ENCODE measurements around the gene DYNLRB1. TPM values are rescaled to one million over a fixed set of nuclear protein-coding genes. Genes with fewer than 3 reads are reported as not detected.

DYNLRB1 gene
- total and polyA plus RNA-seq, 2 of the 13 experiments (the other 11 are each of a cell fraction or from before 2014, with no cell fraction given) = 140 to 244 TPM

GRCh38 chr20:34473262-34473883, 42.8 kb upstream of the DYNLRB1 start (continued):
- TF ChIP-seq, protein P1, sequence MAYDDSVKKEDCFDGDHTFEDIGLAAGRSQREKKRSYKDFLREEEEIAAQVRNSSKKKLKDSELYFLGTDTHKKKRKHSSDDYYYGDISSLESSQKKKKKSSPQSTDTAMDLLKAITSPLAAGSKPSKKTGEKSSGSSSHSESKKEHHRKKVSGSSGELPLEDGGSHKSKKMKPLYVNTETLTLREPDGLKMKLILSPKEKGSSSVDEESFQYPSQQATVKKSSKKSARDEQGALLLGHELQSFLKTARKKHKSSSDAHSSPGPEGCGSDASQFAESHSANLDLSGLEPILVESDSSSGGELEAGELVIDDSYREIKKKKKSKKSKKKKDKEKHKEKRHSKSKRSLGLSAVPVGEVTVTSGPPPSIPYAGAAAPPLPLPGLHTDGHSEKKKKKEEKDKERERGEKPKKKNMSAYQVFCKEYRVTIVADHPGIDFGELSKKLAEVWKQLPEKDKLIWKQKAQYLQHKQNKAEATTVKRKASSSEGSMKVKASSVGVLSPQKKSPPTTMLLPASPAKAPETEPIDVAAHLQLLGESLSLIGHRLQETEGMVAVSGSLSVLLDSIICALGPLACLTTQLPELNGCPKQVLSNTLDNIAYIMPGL (CRISPR knock-in tag; IDR thresholded peaks at IDR 0.05; ENCODE audit: borderline replicate concordance in 1 of 2, low read depth in 1 of 2) = peak; percentile 78 to 85; a peak in 3 of 4 replicates
- TF ChIP-seq ZNF441 (CRISPR knock-in tag; IDR thresholded peaks at IDR 0.05; ENCODE audit: borderline replicate concordance) (no peak), XRCC5 (optimal IDR thresholded peaks at IDR 0.05; ENCODE audit: low read length) (peak; percentile 57), NR2F6 (IDR thresholded peaks at IDR 0.05) (no peak), NR2F6 (CRISPR knock-in tag; IDR thresholded peaks at IDR 0.05) (0 out of 2 replicates have a peak, but pooled peaks have one; percentile 38), SMAD3 (CRISPR knock-in tag; IDR thresholded peaks at IDR 0.05) (0 out of 2 replicates have a peak, but pooled peaks have one; percentile 57), KAT8 (CRISPR knock-in tag; IDR thresholded peaks at IDR 0.05) (peak; percentile 41; the same call in 1 of the 2 replicates), NR2F1 (CRISPR knock-in tag; IDR thresholded peaks at IDR 0.05) (peak in 1 of 2 experiments; percentile 19; a peak in 1 of 4 replicates), THAP11 (CRISPR knock-in tag; IDR thresholded peaks at IDR 0.05) (peak; percentile 71), TRAFD1 (CRISPR knock-in tag; IDR thresholded peaks at IDR 0.05; ENCODE audit: borderline replicate concordance) (0 out of 2 replicates have a peak, but pooled peaks have one; percentile 64), MLXIP (CRISPR knock-in tag; IDR thresholded peaks at IDR 0.05; ENCODE audit: borderline replicate concordance) (no peak), KDM3A (CRISPR knock-in tag; IDR thresholded peaks at IDR 0.05; ENCODE audit: low read depth) (0 out of 2 replicates have a peak, but pooled peaks have one; percentile 47), HIVEP1 (CRISPR knock-in tag; IDR thresholded peaks at IDR 0.05) (no peak), ZFP41 (CRISPR knock-in tag; IDR thresholded peaks at IDR 0.05; ENCODE audit: borderline replicate concordance) (no peak), ZNF264 (CRISPR knock-in tag; IDR thresholded peaks at IDR 0.05) (no peak), ZBTB38 (CRISPR knock-in tag; IDR thresholded peaks at IDR 0.05) (peak; percentile 79)
- TF ChIP-seq, protein P2, sequence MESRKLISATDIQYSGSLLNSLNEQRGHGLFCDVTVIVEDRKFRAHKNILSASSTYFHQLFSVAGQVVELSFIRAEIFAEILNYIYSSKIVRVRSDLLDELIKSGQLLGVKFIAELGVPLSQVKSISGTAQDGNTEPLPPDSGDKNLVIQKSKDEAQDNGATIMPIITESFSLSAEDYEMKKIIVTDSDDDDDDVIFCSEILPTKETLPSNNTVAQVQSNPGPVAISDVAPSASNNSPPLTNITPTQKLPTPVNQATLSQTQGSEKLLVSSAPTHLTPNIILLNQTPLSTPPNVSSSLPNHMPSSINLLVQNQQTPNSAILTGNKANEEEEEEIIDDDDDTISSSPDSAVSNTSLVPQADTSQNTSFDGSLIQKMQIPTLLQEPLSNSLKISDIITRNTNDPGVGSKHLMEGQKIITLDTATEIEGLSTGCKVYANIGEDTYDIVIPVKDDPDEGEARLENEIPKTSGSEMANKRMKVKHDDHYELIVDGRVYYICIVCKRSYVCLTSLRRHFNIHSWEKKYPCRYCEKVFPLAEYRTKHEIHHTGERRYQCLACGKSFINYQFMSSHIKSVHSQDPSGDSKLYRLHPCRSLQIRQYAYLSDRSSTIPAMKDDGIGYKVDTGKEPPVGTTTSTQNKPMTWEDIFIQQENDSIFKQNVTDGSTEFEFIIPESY (CRISPR knock-in tag; IDR thresholded peaks at IDR 0.05) = peak; percentile 95
- TF ChIP-seq, protein P3, sequence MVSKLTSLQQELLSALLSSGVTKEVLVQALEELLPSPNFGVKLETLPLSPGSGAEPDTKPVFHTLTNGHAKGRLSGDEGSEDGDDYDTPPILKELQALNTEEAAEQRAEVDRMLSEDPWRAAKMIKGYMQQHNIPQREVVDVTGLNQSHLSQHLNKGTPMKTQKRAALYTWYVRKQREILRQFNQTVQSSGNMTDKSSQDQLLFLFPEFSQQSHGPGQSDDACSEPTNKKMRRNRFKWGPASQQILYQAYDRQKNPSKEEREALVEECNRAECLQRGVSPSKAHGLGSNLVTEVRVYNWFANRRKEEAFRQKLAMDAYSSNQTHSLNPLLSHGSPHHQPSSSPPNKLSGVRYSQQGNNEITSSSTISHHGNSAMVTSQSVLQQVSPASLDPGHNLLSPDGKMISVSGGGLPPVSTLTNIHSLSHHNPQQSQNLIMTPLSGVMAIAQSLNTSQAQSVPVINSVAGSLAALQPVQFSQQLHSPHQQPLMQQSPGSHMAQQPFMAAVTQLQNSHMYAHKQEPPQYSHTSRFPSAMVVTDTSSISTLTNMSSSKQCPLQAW (CRISPR knock-in tag; IDR thresholded peaks at IDR 0.05) = no peak

All from HepG2 (cell line).